Measurements from ENCODE around the gene MTRF1L. TPM values are rescaled to one million over a fixed set of nuclear protein-coding genes. Genes with fewer than 3 reads are reported as not detected.

The MTRF1L gene
- total RNA-seq, 1 donor from 2014 or later: 8.1 TPM

GRCh38 chr6:153032255-153032882 lies 29.9 kb upstream of the MTRF1L start:
- no peak for DNase-seq (ENCODE audit: extremely low spot score in 2 of 2)
- intact Hi-C loops (cut with DNase I): no loop called here

GRCh38 chr6:153031335-153031955 lies 28.9 kb upstream of the MTRF1L start:
- Histone ChIP-seq H3K4me1 (no peaks in the 10 kb centered on the region), H3K36me3 (no peaks in the 10 kb centered on the region), H3K27me3 (no peaks in the 10 kb centered on the region), H3K27ac (no peak overlapping the region), H3K9me3 (no peaks in the 10 kb centered on the region), H3K4me3 (no peak overlapping the region)
- intact Hi-C loops (cut with DNase I): no loop called here
- no peak for DNase-seq (ENCODE audit: extremely low spot score in 2 of 2)
- TF ChIP-seq CTCF (IDR thresholded peaks at IDR 0.05) (no peak), POLR2A (IDR thresholded peaks at IDR 0.05) (no peak), POLR2AphosphoS5 (IDR thresholded peaks at IDR 0.05; ENCODE audit: insufficient read depth in 1 of 2, low read depth in 1 of 2) (no peak)

More at GRCh38 chr6:153032255-153032882, 29.9 kb upstream of the MTRF1L start:
- Histone ChIP-seq H3K27ac (no peak overlapping the region), H3K4me1 (no peaks in the 10 kb centered on the region), H3K9me3 (no peaks in the 10 kb centered on the region), H3K4me3 (no peak overlapping the region), H3K36me3 (no peaks in the 10 kb centered on the region), H3K27me3 (no peaks in the 10 kb centered on the region)
- TF ChIP-seq POLR2A (IDR thresholded peaks at IDR 0.05): no peak
- peak in 1 of 3 experiments; percentile 32 for TF ChIP-seq CTCF (IDR thresholded peaks at IDR 0.05)

- H3K9me3 ChIP-seq: no peaks in the 10 kb centered on the region
- H3K36me3 ChIP-seq: no peaks in the 10 kb centered on the region
- no peak overlapping the region for H3K4me3 ChIP-seq
- DNase-seq (ENCODE audit: extremely low spot score in 2 of 2): no peak
- H3K27ac ChIP-seq: no peak overlapping the region
- H3K4me1 ChIP-seq: no peaks in the 10 kb centered on the region
- TF ChIP-seq CTCF (IDR thresholded peaks at IDR 0.05): no peak
- no peak for TF ChIP-seq POLR2AphosphoS5 (IDR thresholded peaks at IDR 0.05; ENCODE audit: insufficient read depth in 1 of 2, low read depth in 1 of 2)
- no peak for TF ChIP-seq POLR2A (IDR thresholded peaks at IDR 0.05)
- intact Hi-C loops (cut with DNase I): no loop called here
- H3K27me3 ChIP-seq: no peaks in the 10 kb centered on the region
Observed at GRCh38 chr6:153028963-153029362, 26.5 kb upstream of the MTRF1L start.

GRCh38 chr6:153028286-153028685 lies 25.8 kb upstream of the MTRF1L start:
- Histone ChIP-seq H3K27ac (no peak overlapping the region), H3K9me3 (no peaks in the 10 kb centered on the region), H3K27me3 (no peaks in the 10 kb centered on the region), H3K4me1 (no peaks in the 10 kb centered on the region), H3K4me3 (no peak overlapping the region), H3K36me3 (no peaks in the 10 kb centered on the region)
- intact Hi-C loops (cut with DNase I): no loop called here
- TF ChIP-seq POLR2A (IDR thresholded peaks at IDR 0.05): no peak
- DNase-seq (ENCODE audit: extremely low spot score in 2 of 2): no peak

GRCh38 chr6:153027480-153027879 lies 25.0 kb upstream of the MTRF1L start:
- Histone ChIP-seq H3K36me3 (no peaks in the 10 kb centered on the region), H3K4me1 (no peaks in the 10 kb centered on the region), H3K27me3 (no peaks in the 10 kb centered on the region), H3K27ac (no peak overlapping the region), H3K4me3 (no peak overlapping the region), H3K9me3 (no peaks in the 10 kb centered on the region)
- no peak for DNase-seq (ENCODE audit: extremely low spot score in 2 of 2)
- intact Hi-C loops (cut with DNase I): no loop called here
- TF ChIP-seq POLR2AphosphoS5 (IDR thresholded peaks at IDR 0.05; ENCODE audit: insufficient read depth in 1 of 2, low read depth in 1 of 2) (no peak), CTCF (IDR thresholded peaks at IDR 0.05) (no peak), POLR2A (IDR thresholded peaks at IDR 0.05) (no peak)
